AG08396 (cell line): ENCODE data around the gene FGF14.

Experiments
- DNase-seq: peaks from one replicate; pipeline ENCODE4 v3.0.0; 2012; ENCODE audit warnings: low spot score, mixed read lengths

The FGF14 gene

DNA sequence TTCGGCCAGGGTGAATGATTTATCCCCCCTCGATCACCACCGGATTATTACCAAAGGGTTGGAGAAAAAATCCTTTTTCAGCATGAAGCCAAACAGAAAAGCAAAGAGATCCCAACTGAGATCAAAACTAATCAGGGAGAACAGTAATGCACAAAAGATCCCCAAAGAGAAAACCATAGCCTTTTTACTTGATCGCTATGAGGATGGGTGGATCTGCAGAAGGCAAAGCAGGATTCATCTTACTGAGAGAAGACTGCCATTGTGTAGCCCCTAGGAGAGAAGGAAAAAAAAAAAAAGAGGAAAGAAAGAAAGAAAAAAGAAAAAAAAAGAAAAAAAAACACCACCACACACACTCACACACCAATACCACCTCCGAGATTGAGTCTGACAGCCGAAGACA is at the start of gene FGF14:
Gene FGF14 (minus strand): TSS at position 283 of the 400 bp plus-strand sequence.
- DNase-seq: no peak

DNA sequence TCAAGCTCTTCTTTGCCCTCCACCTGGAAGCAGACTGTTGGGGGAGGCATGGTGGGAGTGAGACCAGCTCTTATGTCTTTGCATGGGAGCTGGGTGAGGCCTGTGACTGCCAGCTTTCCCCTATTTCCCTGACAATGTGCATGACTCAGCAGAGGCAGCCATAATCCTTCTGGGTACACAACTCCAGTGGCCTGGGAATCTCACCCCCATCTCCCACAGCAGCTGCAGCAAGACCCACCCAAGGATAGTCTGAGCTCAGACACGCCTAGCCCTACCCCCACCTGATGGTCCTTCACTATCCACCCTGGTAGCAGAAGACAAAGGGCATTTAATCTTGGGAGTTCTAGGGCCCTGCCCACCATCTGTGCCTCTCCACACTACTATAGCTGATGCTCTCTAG is 41.4 kb upstream of the FGF14 start:
- DNase-seq: no peak

DNA sequence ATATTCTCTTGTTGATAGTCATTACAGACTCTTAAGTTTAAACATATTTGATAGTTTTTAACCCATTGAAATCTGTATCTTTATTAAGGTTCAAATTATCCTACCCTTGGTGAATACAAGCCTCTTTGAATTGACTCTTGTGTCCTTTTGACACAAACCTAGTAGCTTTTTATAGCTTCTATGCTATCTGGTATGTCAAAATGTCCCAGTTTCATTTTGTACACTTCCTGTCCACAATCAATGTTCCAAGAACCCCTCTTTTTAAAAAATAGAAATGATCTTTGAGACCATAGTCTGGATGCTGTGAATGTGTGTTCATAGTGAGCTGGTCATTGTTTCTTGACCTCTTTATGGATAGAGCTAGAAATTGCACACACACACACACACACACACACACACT is 39.2 kb upstream of the FGF14 start:
- no peak for DNase-seq

DNA sequence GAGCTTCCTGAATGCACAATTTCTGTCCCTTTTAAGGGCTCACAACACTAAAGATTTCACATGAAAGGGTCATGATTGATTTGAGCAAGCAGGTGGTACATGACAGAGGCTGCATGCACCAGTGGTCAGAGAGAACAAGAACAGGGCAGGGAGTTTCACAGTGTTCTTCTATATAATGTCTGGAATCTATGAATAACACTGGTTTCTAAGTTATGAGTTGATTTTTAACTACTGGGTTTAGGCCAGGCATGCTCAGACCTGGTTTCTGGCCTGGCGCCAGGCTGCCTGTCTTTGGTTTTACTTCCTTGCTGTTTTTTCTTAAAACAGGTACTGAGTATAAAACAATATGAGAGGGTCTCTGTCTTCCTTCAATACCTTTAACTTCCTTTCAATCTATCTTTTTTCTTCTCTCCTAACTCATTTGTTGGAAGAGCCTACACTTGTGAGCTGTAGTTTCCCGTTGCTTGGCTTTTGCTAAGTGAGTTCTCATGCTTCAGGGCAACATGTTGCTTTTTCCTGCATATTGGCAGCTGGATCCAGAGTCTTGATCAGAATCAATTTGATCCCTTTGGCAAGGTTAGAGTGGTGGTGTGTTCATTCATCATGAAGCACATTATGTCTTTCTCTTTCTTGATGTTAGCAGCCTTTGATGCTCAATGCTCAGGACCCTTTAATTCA is 38.5 kb upstream of the FGF14 start:
- no peak for DNase-seq

DNA sequence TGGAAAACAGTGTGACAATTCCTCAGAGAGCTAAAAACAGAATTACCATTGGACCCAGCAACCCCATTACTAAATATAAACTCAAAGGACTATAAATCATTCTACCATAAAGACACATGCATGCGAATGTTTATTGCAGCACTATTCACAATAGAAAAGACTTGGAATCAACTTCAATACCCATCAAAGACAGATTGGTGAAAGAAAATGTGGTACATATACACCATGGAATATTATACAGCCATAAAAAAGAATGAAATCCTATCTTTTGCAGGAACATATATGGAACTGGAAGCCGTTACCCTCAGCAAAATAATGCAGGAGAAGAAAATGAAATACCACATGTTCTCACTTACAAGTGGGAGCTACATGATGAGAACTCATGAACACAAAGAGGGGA is 20.8 kb upstream of the FGF14 start:
- DNase-seq: no peak

DNA sequence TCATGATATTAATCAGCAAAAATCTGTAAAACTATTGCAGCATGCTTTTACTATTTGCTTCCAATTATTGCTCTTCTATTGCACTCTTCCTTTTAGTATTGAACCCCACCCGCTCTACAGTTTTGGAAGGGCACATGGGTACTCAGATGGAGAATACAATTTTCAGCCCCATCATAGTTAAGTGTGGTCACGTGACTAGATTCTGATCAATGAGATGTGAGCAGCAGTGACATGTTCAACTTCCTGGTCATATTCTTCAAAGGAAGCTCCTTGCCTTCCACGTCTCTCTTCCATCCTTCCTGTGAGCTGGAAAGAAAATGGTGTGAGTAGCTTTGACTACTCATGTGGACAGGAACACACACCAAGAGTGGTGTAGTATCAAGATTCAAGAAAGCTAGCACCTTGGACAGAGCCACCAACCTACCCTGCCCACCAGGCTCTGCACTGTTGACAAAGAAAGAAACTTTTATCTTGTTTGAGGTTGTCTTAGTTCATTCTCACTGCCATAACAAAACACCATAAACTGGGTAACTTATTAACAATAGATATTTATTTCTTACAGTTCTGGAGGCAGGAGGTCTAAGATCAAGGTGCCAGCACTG is 3.8 kb upstream of the FGF14 start:
- DNase-seq: no peak

DNA sequence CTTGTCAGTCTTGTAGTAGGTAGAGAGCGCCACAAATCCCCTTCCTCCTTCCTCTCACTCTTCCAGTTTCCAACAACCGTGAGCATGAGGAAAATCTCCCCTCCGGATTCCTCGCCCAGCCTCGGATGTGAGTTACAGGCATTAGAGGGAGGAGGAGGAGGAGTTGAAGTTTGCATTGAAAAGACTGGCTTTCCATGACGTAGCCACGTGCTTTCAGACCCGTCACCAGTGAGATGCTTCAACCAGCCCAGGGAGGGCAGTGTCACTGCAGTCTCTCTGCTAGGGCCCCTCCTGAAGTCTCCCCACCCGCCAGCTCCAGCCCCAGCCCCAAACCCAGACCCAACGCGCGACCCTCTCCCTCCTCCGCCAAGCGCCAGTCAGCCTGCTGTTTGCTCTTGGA is 442 bp upstream of the FGF14 start:
- DNase-seq: peak; percentile 71

DNA sequence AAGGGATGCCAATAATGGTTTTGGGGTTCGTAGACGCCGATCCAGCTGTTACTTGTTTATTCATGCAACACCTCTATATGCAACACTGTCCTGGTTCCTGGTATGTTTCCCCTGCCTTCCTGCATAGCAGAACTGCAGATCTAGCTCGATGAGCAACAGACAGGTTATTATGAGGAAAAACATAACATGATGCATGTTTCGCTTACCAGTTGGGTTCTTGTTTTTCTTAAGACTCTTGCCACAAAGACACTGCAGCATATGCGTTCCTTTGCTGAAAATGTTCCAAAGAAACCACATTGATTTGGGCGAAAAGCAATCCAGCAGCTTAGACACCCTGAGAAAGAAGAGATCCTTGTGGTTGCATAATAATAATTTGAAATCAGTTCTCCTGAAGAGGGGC is 583 bp downstream of the FGF14 start:
- peak; percentile 37 for DNase-seq

DNA sequence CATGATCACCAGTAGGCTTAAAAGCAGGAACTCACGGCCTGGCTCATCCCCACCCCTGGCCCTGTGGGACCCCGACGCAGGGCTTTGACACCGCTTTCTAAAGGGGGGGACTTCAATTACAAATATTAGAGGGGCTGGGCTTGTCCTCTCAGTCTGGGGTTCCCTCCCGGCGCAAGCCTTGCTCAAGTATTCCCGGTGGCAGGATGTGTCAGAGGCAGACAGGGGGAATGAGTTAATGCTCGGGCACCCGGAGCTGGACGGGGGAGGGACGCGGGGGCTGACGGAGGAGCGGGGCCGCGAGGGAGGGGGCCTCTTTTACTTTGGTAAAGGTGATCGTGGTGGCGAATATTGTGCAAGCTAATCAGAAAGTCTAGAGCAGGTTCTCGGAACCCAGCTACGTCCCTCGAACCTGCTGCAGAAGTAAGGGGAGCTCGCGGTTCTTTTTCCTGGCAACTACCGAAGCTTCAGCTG is 1.1 kb downstream of the FGF14 start:
- peak; percentile 55 for DNase-seq

DNA sequence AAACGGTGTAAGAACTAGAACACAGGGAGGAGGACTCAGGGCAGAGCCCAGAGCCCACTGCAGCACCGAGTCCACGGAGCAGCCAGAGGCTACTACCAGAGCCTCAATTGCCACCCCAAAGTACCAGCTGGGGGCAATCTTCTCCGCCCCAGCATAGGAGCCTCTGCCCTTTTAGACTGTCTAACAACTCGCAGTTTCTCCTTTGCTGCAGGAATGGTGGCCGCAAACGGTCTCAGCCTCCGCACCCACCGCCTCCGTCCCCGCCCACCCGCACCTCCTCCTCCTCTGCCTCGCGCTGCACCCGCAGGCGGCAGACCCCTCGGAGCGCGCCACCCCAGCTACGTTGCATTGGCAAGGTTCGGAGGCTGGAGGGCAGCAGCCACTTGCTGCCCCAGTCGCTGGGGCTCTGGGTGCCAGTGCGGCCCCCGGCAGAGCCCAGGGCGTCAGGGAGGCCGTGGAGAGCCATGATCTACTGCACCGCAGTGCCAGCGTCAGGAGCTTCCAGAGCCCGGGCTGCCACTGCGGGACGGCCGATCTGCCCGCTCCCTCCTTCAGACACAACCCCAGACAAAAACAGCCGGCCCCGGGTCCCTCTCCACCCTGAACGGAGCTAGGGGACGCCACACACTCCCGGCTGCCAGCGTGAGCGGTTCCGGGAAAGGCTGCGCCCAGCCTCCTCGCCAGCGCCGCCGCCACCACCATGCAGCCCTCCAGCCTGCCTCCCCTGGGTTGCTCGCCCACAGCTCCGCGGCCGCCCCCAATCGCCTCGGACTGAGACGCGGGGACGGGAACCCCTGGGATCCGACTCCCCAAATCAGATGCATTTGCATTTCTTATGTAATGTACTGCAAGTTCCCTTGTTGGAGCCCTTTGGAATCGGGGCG is 1.8 kb downstream of the FGF14 start:
- peak; percentile 57 for DNase-seq

DNA sequence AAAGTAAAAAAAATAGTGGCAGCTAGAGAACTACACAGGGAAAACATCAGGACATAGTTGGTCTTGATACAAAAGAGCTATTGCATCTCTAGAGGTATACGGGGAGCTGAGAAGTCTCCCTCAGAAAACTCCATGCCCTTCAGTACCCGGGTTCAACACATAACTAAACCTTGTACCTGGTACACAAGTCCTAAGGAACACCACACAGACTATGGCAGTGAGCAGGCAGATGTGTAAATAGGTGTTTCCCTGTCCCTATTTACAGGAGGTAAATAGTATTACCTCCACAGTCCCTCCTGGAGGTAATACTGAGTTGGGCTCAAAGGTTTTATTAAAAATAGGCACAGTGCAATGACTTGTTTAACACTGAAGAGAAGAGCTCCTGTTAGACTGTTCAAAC is 5.9 kb downstream of the FGF14 start:
- DNase-seq: no peak

DNA sequence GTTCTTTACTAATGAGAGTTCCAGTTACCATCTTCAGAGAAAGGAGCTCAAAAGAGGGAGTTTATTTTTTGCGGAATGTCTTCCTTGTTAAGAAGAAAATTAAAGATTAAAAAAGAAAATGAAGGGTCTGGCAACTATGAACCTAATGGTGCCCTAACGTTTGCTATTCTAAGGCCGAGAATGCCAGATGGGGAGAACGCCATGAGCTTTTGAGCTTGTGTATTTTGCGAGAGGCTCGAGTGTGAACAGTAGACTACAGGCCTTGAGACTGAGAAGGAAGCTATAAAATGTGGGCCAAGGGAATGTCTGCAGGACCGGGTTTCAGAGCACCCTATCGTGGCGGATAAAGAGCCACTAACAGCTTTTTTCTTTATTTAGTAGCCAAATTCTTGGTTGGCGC is 6.7 kb downstream of the FGF14 start:
- DNase-seq: no peak

DNA sequence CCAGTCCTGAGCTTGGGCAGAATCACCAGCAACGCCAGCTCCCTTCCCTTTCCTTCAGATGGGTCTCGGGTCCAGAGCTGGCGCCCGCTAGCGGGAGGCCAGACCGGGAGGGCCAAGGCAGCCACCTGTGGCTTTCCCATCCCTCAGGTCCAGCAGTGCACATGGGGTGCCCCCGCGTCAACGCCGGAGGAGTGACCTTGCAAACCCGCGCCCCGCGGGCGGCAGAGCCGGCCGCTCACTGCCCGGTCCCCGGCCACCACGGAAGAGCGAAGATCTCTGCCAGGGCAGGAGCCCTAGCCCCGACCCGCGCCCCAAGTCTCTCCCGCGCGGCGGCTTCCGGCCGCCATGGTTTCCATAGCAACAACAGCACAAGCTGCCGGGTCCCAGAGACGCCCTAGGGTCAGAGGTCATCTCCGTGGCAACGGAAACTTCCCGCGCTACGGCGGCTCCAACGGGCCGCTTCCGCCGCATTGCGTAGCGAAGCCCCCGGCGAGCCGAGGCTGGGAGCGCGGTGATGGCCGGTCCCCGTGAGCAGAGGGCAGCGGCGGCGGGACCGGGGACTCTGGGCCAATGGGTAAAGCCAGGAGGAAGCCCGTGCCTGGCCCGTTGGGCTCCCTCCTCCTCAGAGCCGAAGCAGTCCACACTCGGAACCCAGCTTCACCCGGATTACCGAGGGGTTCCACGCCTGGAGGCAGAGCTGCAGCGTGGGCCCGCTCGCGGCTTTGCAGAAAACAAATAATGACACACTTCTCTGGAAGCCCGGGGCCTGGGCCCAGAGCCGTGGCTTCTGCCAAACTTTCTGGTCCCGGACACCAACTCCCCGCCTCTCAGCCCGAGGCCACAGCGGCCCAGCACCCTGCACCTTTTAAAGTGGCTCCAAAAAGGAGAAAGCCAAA is 7.4 kb downstream of the FGF14 start:
- peak; percentile 95 for DNase-seq

DNA sequence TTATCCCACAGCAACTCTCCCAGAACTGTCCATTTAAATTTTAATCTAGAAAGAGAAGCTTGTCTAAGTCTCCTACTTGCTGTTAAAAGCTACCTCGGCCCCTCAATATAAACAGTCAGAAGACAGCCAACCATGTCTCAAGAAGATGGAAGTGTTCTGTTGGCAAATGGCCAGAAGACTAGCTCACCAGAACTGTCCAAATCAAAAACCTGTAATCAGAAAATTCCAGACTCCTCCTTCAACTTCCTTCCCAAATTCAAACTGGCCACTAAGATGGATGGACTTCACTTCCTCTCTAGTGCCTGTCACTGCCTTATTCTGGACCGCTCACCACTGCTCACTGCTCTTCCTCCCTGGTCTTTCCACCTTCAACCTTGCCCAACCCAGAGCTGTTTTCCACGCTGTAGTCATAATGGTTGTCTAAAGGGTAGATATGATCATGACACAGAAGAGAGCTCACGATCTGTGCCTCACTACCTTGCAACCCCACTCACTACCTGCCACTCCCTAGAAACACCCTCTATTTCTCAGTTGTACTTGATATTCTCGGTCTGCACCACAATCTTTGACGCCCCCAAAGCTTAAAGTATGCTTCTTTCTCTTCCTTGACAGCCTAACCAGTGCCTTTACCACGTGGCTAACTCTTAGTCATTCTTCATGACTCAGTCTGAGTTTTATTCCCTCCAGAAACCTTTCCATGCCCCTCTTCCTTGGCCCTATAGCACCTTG is 9.2 kb downstream of the FGF14 start:
- DNase-seq: no peak

DNA sequence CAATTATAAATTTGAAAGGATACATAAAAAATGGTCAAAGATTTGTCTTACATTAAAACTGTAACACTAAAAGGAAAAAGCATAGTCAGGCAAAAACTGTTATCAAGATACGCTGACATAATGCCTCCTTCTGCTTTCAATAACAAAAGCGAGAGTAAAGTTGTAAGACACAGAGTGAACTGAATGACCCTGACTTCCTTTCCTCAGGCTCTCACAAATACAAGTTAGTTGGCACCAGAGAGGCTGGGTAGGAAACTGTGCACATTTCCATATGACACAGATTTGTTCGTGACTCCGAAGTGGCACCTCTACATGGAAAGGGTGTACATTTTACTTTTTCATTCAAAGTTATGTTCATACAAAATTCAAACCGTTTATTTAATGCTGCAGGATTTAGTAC is 15.4 kb downstream of the FGF14 start:
- no peak for DNase-seq

DNA sequence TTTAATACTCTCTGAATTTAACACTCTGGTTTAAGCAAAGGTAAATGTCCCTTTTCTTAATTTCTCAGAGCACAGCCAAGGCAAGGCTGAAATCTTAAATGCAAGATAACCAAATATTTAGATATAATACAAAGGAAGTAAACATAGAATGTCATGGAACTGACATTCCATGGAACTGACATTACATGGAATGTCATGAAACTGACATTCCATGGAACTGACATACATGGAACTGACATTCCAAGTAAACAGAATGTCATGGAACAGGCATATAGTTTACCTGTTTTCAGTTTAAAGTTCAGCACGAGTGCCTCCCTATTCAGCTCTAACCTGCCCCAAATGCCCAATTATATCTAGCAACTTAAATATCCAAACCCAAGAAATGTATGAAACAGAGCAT is 21.8 kb downstream of the FGF14 start:
- DNase-seq: no peak

DNA sequence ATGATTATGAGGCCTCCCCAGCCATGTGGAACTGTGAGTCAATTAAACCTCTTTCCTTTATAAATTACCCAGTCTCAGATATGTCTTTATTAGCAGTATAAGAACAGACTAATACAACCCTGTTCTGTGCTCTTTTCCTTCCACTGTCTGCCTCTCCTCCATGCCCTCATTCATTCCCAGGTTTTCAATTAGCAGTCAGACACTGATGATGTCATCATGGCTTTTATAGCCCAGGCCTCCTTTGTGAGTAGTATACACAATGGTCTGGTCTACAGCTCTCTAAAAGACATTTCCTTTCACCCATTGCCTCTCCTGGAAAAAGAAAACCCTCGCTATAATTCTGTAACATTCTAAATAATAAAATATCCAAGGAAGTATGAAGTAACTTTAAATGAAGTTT is 25.5 kb downstream of the FGF14 start:
- DNase-seq: no peak

DNA sequence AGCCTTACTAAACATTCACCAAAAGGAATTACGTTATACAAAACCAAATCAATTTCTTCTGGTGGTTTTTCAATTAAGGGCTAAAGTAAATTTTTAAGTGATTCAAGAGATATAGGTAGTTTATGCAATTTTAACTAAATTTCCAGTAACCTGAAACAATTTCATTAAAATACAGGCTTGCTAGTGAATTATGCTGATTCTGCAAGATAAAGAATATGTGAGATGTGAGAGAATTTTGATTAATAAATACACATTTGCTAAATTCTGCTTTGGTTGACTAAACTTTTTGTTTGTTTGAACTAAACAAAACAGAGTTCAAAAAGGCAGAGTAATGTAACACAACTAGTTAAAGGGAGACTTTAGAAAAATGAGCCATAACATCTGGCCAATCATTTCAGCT is 27.1 kb downstream of the FGF14 start:
- no peak for DNase-seq

DNA sequence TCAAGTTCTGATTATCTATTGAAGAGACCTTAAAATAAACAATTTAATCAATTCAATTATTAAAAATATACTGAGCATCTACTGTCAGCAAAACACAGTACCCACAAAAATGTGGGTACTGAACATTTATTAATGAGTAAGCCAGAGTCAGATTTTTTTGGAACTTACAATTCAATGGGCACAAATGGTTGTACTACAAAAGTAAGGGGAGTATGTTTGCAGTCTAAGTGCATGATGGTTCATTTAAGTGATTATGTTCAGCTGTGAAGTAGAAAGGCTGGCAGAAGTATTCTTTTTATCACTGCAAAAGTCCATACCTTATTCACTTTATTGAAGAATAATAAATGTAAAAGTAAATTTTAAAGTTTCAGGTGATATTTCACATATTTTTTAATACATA is 27.6 kb downstream of the FGF14 start:
- DNase-seq: no peak

DNA sequence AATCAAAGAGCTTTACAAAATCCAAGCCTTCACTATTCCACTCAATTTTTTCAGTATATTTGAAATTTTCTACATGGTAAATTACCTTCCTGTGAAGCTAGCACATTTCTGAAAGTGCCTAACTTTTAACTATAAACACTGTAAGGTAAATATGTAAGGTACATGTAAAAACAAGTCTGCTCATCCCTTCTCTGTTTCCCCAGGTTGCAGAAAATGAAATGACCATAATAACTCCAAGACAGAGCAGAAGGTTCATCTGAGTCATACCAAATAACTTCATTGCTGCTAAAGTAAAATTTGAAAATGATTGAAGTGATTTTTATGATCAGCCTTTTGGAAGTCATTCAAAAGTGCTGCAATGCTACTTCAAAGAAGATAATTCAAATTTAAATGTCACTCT is 28.6 kb downstream of the FGF14 start:
- DNase-seq: no peak

DNA sequence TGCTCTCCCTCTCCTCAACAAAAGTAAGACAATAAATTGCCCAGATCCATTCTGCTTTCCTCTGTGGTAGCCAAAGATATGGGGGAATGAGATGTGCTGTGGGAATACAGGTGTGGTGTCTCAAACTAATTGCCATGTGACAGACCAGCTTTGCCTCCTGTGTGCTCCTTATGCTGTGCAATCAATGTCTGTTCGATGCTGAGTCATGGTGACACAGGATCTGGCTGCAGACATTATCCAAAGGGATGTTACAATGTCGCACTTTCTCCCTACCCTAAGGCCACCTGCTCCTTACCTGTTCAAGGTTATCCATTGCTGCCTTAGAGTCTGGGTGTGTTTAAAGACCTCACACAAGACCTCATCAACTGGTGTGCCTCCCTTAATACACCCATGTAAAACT is 32.5 kb downstream of the FGF14 start:
- no peak for DNase-seq
